Epithelial cell of esophagus (primary cell): ENCODE results near the gene IL21.

Experiments used
- DNase-seq: peaks from one replicate; pipeline ENCODE4 v3.0.0; 2010; ENCODE audit warnings: low read depth
- H3K4me3 ChIP-seq: 2 replicates; pipeline ENCODE4 v1.5.1; 2011; ENCODE audit warnings: mild to moderate bottlenecking, low read length, control low read depth
- TF ChIP-seq, protein P1 (sequence below): IDR thresholded peaks from 2 replicates; pipeline ENCODE4 v1.5.1; 2011; ENCODE audit warnings: low read depth, mild to moderate bottlenecking, low read length, control low read depth, inconsistent platforms; ENCODE audit not compliant: insufficient read depth; ENCODE audit errors: missing control alignments

The IL21 gene

DNA sequence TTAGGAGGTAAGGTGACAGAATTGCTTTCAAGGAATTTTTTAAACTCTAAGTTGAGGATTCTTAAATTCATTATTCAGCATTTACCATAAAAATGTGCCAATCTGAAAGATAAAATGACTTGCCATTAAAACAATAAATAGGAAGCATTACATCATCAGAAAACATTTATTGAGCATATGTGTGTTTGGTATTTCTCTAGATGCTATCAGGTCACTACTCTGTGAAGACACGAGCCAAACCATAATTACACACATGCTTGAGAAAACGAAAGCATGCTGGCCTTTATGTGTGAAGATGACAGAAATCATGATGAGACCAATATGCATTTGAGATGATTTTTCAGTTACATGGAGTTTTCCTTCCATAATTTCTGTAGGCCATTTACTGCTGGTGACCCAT is 12.3 kb upstream of the IL21 start:
- no peak for DNase-seq
- TF ChIP-seq, protein P1, sequence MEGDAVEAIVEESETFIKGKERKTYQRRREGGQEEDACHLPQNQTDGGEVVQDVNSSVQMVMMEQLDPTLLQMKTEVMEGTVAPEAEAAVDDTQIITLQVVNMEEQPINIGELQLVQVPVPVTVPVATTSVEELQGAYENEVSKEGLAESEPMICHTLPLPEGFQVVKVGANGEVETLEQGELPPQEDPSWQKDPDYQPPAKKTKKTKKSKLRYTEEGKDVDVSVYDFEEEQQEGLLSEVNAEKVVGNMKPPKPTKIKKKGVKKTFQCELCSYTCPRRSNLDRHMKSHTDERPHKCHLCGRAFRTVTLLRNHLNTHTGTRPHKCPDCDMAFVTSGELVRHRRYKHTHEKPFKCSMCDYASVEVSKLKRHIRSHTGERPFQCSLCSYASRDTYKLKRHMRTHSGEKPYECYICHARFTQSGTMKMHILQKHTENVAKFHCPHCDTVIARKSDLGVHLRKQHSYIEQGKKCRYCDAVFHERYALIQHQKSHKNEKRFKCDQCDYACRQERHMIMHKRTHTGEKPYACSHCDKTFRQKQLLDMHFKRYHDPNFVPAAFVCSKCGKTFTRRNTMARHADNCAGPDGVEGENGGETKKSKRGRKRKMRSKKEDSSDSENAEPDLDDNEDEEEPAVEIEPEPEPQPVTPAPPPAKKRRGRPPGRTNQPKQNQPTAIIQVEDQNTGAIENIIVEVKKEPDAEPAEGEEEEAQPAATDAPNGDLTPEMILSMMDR, result no peak
- no peak overlapping the region for H3K4me3 ChIP-seq

DNA sequence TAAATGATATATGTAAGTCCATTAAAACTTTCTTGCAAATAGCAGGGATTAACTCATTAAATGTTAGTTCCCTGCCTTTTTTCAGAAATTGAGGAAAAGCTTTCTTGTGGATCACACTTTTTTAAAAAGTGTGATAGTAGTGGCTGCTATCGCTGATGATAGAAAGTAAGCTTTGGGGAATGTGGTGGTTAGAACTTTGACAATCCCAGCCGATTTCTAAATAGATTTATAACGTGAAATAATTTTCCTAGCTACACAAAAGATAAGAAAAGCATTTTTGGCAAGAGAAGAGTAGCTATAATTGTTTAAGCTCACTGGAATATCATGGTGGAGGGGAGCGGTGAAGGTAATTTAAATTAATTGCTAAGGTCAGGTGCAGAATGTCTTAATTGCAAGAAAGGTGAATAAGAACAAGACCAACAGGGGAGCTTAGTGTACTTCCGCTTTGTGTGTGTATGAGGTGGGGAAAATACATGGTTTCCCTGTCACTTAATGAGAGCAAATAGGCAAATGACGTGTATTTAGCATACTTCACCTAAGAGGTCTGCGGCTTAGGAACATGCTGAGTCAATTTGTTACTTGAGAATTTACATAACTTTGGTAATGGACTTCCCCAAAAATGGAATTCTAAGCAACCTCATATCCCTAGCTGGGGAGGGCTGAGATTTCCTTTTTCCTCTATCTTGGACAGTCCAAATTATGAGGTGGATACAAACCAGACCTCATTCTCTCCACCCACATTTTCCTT is 11.7 kb upstream of the IL21 start:
- TF ChIP-seq, protein P1, result no peak
- no peak for DNase-seq
- H3K4me3 ChIP-seq, result no peak overlapping the region

- TF ChIP-seq, protein P1, result no peak
- DNase-seq, result no peak
Observed at GRCh38 chr4:122625156-122625555, 4.3 kb upstream of the IL21 start.

GRCh38 chr4:122624205-122624604 is 3.3 kb upstream of the IL21 start:
- TF ChIP-seq, protein P1, result no peak
- DNase-seq, result no peak
- no peak overlapping the region for H3K4me3 ChIP-seq

More at GRCh38 chr4:122625156-122625555, 4.3 kb upstream of the IL21 start:
- H3K4me3 ChIP-seq, result no peak overlapping the region

DNA sequence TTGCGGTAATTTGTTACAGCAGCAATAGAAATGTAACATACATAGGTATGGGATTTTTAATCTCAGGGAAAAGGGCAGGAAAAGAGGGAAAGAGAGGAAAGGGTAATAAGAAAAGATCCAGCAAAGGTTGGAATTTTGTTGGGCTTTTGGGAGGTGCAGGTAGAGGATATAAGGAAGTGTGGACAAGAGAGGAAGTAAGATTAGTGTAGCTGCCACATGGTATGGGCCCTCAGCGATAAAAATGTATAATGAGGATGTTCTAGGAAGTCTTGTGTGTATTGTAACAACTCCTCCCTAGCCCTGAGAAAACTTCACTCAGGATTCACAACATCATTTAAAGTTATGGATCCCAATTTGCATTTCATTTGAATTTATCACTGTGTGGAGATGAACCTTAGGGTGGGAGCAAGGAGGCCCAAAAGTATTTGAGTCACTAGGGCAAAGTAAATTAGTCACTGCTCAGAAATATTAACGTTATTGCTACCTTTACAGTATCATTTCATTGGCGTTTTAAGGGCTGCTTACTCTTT is 2.8 kb upstream of the IL21 start:
- no peak overlapping the region for H3K4me3 ChIP-seq
- no peak for DNase-seq
- TF ChIP-seq, protein P1, result no peak

DNA sequence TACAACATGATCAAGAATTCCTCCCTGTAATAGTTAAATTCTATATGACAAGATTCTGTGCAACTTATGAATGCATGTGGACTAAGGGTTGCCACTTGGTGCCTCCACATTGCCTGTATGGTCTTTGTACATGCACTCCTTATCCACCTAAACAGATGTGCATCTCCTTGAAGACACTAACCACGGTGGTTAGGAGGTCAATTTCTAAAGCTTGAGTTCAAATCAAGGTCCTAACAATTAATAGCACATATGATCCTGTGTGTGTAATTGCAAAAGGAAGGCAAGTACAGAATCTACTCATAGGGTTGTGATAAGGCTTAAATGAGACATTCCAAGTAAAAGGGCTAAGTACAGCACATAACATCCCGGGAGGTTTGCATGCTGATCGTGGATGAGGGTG is 1.5 kb upstream of the IL21 start:
- H3K4me3 ChIP-seq, result no peak overlapping the region
- TF ChIP-seq, protein P1, result no peak
- DNase-seq, result no peak

GRCh38 chr4:122619611-122620010 is 1.3 kb downstream of the IL21 start:
- TF ChIP-seq, protein P1, result no peak
- no peak overlapping the region for H3K4me3 ChIP-seq
- DNase-seq, result no peak
